Regular cardiac myocyte (primary cell): ENCODE measurements around the gene LRRC8C. TPM values are rescaled to one million over a fixed set of nuclear protein-coding genes. Genes with fewer than 3 reads are reported as not detected.

ENCODE experiments used
- total RNA-seq: library from RNA; depleted of rRNA; stranded (reverse); fragments of >200 nt; gene quantifications from 2 replicates; pipeline ENCODE4 v1.2.3, GENCODE V29; 2014

Gene LRRC8C
- total RNA-seq = 6.2 and 11.1 TPM in 2 replicates

GRCh38 chr1:89632657-89633247, at the start of gene LRRC8C:
LRRC8C (plus strand) TSS chr1:89633120; CDS start chr1:89686474, 53,354 bp downstream.

Other genes with a start within 250 kb of the LRRC8C start
- gene LRRC8B, start 108.3 kb upstream of the LRRC8C start, total RNA-seq = 2.5 and 3.9 TPM in 2 replicates
- gene LRRC8D, start 187.9 kb downstream of the LRRC8C start, total RNA-seq = 21.9 and 24.5 TPM in 2 replicates